ENCODE measurements around the gene SAXO2.
"Not testable (repeated sequence)": the region's sequence is repeated elsewhere in the genome, so short reads cannot be mapped to it uniquely, and the experiment has no call there.

Gene SAXO2

DNA sequence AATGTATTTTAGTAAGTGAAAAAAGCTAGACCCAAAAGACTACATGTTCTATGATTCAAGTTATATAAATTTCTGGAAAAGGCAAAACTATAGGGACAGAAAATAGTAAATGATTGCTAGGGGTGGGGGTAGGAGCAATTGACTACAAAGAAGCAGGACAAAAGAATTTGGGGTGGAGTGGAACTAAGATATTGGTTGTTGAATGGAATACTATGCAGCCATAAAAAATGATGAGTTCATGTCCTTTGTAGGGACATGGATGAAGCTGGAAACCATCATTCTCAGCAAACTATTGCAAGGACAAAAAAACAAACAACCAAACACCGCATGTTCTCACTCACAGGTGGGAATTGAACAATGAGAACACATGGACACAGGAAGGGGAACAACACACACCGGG is 25.6 kb downstream of the SAXO2 start:
- ATAC-seq: not testable (repeated sequence)

DNA sequence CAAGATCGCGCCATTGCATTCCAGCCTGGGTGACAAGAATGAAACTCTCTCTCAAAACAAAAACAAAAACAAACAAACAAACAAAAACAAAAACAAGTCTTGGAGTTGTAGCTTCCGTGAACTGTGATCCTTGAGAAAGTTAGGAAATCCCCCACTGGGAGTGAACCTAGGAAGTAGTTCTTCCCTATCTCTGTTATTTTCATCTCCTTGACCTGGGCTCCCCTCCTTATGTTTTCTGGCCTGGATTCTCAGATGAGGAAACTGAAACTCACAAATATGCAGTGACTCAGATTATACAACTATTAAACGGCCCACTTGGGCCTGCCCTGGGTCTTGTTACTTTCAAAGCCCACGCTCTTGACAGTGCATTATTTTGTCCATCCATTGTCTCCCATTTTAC is 29.7 kb downstream of the SAXO2 start:
- TF ChIP-seq PPARA (CRISPR knock-in tag; IDR thresholded peaks at IDR 0.05; ENCODE audit: borderline replicate concordance): no peak
- no peak for TF ChIP-seq GLIS3 (CRISPR knock-in tag; IDR thresholded peaks at IDR 0.05)
- TF ChIP-seq, protein P1, sequence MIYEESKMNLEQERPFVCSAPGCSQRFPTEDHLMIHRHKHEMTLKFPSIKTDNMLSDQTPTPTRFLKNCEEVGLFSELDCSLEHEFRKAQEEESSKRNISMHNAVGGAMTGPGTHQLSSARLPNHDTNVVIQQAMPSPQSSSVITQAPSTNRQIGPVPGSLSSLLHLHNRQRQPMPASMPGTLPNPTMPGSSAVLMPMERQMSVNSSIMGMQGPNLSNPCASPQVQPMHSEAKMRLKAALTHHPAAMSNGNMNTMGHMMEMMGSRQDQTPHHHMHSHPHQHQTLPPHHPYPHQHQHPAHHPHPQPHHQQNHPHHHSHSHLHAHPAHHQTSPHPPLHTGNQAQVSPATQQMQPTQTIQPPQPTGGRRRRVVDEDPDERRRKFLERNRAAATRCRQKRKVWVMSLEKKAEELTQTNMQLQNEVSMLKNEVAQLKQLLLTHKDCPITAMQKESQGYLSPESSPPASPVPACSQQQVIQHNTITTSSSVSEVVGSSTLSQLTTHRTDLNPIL (CRISPR knock-in tag; IDR thresholded peaks at IDR 0.05; ENCODE audit: low read depth): no peak
- no peak for TF ChIP-seq TOX (CRISPR knock-in tag; IDR thresholded peaks at IDR 0.05; ENCODE audit: borderline replicate concordance)
- no peak for TF ChIP-seq ARNTL (CRISPR knock-in tag; IDR thresholded peaks at IDR 0.05; ENCODE audit: borderline replicate concordance, low read depth)
- TF ChIP-seq ZFP3 (CRISPR knock-in tag; IDR thresholded peaks at IDR 0.05): no peak
- no peak for TF ChIP-seq ESRRG (CRISPR knock-in tag; IDR thresholded peaks at IDR 0.05)
- ATAC-seq: no peak

DNA sequence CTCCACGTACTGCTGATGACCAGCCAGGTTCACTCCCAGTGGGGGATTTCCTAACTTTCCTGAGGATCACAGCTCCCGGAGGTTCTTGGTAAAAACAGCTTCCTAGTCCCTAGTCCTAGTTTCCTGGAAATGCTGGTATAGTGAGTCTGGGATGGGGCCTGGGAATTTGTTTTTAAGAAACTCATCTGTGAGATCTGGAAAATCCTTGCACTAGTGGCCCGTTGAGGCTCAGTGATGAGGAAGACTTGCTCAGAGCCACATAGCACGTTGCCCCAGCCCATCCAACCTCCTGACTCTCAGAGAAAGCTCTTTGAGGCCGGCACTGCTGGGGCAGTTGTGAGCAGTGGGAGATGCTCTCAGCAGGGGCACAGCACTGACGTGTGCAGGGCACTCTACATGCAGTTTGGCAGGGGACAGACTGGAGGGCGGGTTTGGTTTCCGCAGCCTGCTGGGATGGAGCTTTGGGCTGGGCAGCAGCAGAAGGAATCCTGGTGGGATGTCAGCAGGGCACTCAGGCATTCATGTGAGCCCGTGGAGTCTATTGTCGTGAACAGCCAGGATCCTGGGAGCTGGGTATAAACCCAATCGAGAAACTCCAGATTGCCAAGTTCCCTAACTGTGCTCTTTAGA is 31.6 kb downstream of the SAXO2 start:
- TF ChIP-seq ISL1 (CRISPR knock-in tag; IDR thresholded peaks at IDR 0.05): no peak
- no peak for TF ChIP-seq TOX (CRISPR knock-in tag; IDR thresholded peaks at IDR 0.05; ENCODE audit: borderline replicate concordance)
- no peak for TF ChIP-seq OSR1 (CRISPR knock-in tag; IDR thresholded peaks at IDR 0.05)
- TF ChIP-seq, protein P1 (CRISPR knock-in tag; IDR thresholded peaks at IDR 0.05; ENCODE audit: low read depth): no peak
- ATAC-seq: no peak

DNA sequence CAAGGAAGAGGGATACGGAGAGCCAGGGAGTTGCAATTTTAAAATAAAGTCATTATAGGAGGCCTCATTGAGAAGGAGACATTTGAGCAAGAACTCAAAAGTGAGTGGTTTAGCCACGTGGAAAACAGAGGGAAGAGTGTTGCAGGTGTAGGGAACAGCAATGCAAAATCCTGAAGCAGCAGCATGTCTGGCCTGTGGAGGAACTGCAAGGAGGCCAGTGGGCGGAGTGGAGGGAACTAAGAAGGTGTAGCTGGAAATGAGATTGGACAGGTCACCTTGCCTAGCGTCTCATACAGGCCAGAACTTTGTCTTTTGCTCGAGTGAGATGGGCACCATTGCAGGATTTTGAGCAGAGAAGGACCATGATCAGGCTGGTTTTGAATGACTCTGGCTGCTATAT is 34.9 kb downstream of the SAXO2 start:
- no peak for ATAC-seq
- TF ChIP-seq ZC3H10 (CRISPR knock-in tag; IDR thresholded peaks at IDR 0.05) (no peak), TCF4 (CRISPR knock-in tag; IDR thresholded peaks at IDR 0.05; ENCODE audit: borderline replicate concordance) (no peak), ESRRG (CRISPR knock-in tag; IDR thresholded peaks at IDR 0.05) (no peak), BACH2 (CRISPR knock-in tag; IDR thresholded peaks at IDR 0.05; ENCODE audit: borderline replicate concordance) (no peak), RARB (CRISPR knock-in tag; IDR thresholded peaks at IDR 0.05) (no peak), ARNTL (CRISPR knock-in tag; IDR thresholded peaks at IDR 0.05; ENCODE audit: borderline replicate concordance, low read depth) (no peak), OSR1 (CRISPR knock-in tag; IDR thresholded peaks at IDR 0.05) (no peak), CSDC2 (CRISPR knock-in tag; IDR thresholded peaks at IDR 0.05) (no peak), PPARA (CRISPR knock-in tag; IDR thresholded peaks at IDR 0.05; ENCODE audit: borderline replicate concordance) (no peak), SNAI2 (CRISPR knock-in tag; IDR thresholded peaks at IDR 0.05) (no peak), GLIS3 (CRISPR knock-in tag; IDR thresholded peaks at IDR 0.05) (no peak), ZNF70 (CRISPR knock-in tag; IDR thresholded peaks at IDR 0.05) (no peak), ISL1 (CRISPR knock-in tag; IDR thresholded peaks at IDR 0.05) (no peak)
- TF ChIP-seq, protein P2, sequence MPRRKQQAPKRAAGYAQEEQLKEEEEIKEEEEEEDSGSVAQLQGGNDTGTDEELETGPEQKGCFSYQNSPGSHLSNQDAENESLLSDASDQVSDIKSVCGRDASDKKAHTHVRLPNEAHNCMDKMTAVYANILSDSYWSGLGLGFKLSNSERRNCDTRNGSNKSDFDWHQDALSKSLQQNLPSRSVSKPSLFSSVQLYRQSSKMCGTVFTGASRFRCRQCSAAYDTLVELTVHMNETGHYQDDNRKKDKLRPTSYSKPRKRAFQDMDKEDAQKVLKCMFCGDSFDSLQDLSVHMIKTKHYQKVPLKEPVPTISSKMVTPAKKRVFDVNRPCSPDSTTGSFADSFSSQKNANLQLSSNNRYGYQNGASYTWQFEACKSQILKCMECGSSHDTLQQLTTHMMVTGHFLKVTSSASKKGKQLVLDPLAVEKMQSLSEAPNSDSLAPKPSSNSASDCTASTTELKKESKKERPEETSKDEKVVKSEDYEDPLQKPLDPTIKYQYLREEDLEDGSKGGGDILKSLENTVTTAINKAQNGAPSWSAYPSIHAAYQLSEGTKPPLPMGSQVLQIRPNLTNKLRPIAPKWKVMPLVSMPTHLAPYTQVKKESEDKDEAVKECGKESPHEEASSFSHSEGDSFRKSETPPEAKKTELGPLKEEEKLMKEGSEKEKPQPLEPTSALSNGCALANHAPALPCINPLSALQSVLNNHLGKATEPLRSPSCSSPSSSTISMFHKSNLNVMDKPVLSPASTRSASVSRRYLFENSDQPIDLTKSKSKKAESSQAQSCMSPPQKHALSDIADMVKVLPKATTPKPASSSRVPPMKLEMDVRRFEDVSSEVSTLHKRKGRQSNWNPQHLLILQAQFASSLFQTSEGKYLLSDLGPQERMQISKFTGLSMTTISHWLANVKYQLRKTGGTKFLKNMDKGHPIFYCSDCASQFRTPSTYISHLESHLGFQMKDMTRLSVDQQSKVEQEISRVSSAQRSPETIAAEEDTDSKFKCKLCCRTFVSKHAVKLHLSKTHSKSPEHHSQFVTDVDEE (CRISPR knock-in tag; IDR thresholded peaks at IDR 0.05): no peak
- TF ChIP-seq, protein P3, sequence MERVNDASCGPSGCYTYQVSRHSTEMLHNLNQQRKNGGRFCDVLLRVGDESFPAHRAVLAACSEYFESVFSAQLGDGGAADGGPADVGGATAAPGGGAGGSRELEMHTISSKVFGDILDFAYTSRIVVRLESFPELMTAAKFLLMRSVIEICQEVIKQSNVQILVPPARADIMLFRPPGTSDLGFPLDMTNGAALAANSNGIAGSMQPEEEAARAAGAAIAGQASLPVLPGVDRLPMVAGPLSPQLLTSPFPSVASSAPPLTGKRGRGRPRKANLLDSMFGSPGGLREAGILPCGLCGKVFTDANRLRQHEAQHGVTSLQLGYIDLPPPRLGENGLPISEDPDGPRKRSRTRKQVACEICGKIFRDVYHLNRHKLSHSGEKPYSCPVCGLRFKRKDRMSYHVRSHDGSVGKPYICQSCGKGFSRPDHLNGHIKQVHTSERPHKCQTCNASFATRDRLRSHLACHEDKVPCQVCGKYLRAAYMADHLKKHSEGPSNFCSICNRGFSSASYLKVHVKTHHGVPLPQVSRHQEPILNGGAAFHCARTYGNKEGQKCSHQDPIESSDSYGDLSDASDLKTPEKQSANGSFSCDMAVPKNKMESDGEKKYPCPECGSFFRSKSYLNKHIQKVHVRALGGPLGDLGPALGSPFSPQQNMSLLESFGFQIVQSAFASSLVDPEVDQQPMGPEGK (CRISPR knock-in tag; IDR thresholded peaks at IDR 0.05; ENCODE audit: borderline replicate concordance): no peak
- TF ChIP-seq, protein P1 (CRISPR knock-in tag; IDR thresholded peaks at IDR 0.05; ENCODE audit: low read depth): no peak
- TF ChIP-seq, protein P4, sequence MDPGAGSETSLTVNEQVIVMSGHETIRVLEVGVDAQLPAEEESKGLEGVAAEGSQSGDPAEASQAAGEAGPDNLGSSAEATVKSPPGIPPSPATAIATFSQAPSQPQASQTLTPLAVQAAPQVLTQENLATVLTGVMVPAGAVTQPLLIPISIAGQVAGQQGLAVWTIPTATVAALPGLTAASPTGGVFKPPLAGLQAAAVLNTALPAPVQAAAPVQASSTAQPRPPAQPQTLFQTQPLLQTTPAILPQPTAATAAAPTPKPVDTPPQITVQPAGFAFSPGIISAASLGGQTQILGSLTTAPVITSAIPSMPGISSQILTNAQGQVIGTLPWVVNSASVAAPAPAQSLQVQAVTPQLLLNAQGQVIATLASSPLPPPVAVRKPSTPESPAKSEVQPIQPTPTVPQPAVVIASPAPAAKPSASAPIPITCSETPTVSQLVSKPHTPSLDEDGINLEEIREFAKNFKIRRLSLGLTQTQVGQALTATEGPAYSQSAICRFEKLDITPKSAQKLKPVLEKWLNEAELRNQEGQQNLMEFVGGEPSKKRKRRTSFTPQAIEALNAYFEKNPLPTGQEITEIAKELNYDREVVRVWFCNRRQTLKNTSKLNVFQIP (CRISPR knock-in tag; IDR thresholded peaks at IDR 0.05; ENCODE audit: borderline replicate concordance, low read depth): no peak
- TF ChIP-seq, protein P5, sequence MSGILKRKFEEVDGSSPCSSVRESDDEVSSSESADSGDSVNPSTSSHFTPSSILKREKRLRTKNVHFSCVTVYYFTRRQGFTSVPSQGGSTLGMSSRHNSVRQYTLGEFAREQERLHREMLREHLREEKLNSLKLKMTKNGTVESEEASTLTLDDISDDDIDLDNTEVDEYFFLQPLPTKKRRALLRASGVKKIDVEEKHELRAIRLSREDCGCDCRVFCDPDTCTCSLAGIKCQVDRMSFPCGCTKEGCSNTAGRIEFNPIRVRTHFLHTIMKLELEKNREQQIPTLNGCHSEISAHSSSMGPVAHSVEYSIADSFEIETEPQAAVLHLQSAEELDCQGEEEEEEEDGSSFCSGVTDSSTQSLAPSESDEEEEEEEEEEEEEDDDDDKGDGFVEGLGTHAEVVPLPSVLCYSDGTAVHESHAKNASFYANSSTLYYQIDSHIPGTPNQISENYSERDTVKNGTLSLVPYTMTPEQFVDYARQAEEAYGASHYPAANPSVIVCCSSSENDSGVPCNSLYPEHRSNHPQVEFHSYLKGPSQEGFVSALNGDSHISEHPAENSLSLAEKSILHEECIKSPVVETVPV (CRISPR knock-in tag; IDR thresholded peaks at IDR 0.05): no peak

Data from SK-N-SH treated with all-trans-retinoic acid at 6 μM for 48 hours (cell line).